ENCODE data around the gene PEX6. TPM values are rescaled to one million over a fixed set of nuclear protein-coding genes. Genes with fewer than 3 reads are reported as not detected.

PEX6 gene
- total and polyA plus RNA-seq, 2 of the 13 experiments (the other 11 are each of a cell fraction or from before 2014, with no cell fraction given) = 5.1 to 6.7 TPM

- TF ChIP-seq NFE2 (CRISPR knock-in tag; IDR thresholded peaks at IDR 0.05) (no peak), ZMAT5 (CRISPR knock-in tag; IDR thresholded peaks at IDR 0.05; ENCODE audit: borderline replicate concordance, low read depth) (no peak), ZNF672 (CRISPR knock-in tag; IDR thresholded peaks at IDR 0.05) (no peak), U2AF2 (IDR thresholded peaks at IDR 0.05; ENCODE audit: low read depth, low read length) (no peak), FOXK2 (IDR thresholded peaks at IDR 0.05) (peak; percentile 96), ZNF572 (CRISPR knock-in tag; IDR thresholded peaks at IDR 0.05) (peak; percentile 84; the same call in 1 of the 2 replicates), ZBTB21 (CRISPR knock-in tag; IDR thresholded peaks at IDR 0.05) (no peak; the same call in 1 of the 2 replicates), RAD51 (IDR thresholded peaks at IDR 0.05; ENCODE audit: borderline replicate concordance) (no peak), ATF6 (CRISPR knock-in tag; conservative IDR thresholded peaks at IDR 0.05) (0 out of 2 replicates have a peak, but pooled peaks have one; percentile 45), ZNF546 (CRISPR knock-in tag; conservative IDR thresholded peaks at IDR 0.05) (no peak), NAIF1 (CRISPR knock-in tag; IDR thresholded peaks at IDR 0.05; ENCODE audit: borderline replicate concordance) (no peak), ZNF615 (CRISPR knock-in tag; IDR thresholded peaks at IDR 0.05; ENCODE audit: borderline replicate concordance) (no peak), HNF4G (IDR thresholded peaks at IDR 0.05; ENCODE audit: borderline replicate concordance, low read depth, low read length) (no peak), HNF4G (CRISPR knock-in tag; IDR thresholded peaks at IDR 0.05; ENCODE audit: borderline replicate concordance, low read depth) (no peak), MTA1 (CRISPR knock-in tag; IDR thresholded peaks at IDR 0.05; ENCODE audit: borderline replicate concordance) (no peak), SMYD3 (CRISPR knock-in tag; IDR thresholded peaks at IDR 0.05) (no peak; the same call in 1 of the 2 replicates), MNT (IDR thresholded peaks at IDR 0.05) (peak; percentile 98), KDM6A (CRISPR knock-in tag; IDR thresholded peaks at IDR 0.05; ENCODE audit: low read depth) (no peak), GMEB1 (CRISPR knock-in tag; IDR thresholded peaks at IDR 0.05; ENCODE audit: borderline replicate concordance) (peak; percentile 96), ATRX (CRISPR knock-in tag; IDR thresholded peaks at IDR 0.05; ENCODE audit: borderline replicate concordance) (no peak)
- TF ChIP-seq, protein P1, sequence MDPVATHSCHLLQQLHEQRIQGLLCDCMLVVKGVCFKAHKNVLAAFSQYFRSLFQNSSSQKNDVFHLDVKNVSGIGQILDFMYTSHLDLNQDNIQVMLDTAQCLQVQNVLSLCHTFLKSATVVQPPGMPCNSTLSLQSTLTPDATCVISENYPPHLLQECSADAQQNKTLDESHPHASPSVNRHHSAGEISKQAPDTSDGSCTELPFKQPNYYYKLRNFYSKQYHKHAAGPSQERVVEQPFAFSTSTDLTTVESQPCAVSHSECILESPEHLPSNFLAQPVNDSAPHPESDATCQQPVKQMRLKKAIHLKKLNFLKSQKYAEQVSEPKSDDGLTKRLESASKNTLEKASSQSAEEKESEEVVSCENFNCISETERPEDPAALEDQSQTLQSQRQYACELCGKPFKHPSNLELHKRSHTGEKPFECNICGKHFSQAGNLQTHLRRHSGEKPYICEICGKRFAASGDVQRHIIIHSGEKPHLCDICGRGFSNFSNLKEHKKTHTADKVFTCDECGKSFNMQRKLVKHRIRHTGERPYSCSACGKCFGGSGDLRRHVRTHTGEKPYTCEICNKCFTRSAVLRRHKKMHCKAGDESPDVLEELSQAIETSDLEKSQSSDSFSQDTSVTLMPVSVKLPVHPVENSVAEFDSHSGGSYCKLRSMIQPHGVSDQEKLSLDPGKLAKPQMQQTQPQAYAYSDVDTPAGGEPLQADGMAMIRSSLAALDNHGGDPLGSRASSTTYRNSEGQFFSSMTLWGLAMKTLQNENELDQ (CRISPR knock-in tag; IDR thresholded peaks at IDR 0.05; ENCODE audit: borderline replicate concordance) = peak; percentile 37; the same call in 1 of the 2 replicates
- TF ChIP-seq, protein P2, sequence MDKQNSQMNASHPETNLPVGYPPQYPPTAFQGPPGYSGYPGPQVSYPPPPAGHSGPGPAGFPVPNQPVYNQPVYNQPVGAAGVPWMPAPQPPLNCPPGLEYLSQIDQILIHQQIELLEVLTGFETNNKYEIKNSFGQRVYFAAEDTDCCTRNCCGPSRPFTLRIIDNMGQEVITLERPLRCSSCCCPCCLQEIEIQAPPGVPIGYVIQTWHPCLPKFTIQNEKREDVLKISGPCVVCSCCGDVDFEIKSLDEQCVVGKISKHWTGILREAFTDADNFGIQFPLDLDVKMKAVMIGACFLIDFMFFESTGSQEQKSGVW (CRISPR knock-in tag; IDR thresholded peaks at IDR 0.05; ENCODE audit: borderline replicate concordance) = no peak
Measured at GRCh38 chr6:43013843-43014433, 35.0 kb upstream of the PEX6 start, which contains the start of the genes KLHDC3 and MEA1 (continued).

All from HepG2 (cell line).